ENCODE results near the gene MTHFD1L. TPM values are rescaled to one million over a fixed set of nuclear protein-coding genes. Genes with fewer than 3 reads are reported as not detected.

MTHFD1L gene
- total and polyA plus RNA-seq, 2 donors (not counting 3 experiments of a cell fraction or from before 2014, with no cell fraction given) = 40.2 to 120 TPM

DNA sequence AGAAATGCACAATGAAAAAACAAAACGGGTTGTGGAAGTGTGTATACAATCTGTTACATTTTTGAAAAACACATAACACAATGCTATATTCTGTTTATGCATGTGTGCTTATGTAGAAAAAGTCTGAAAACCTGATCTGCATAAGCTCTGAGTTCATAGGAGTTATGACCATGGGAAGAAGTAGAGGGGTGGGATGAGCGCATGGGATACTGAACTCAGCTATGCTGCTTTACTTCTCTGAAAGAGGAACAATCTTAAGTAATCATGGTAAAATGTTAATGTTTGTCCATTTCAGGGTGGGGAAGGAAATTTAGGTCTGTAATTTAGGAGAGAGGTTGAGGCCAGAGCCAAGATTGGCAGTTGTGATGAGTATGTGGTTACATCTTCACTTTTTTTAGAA lies 126.8 kb downstream of the MTHFD1L start:
- H2AFZ ChIP-seq (ENCODE audit: low read depth, low read length) = no peak overlapping the region
- no peak overlapping the region for H3K4me2 ChIP-seq (ENCODE audit: insufficient read depth, low read length)
- H3K27ac ChIP-seq (ENCODE audit: insufficient read depth, low read depth, low read length) = no peak overlapping the region
- H3K9ac ChIP-seq (replicated peaks; ENCODE audit: extremely low read depth, insufficient read depth, low read length) = no peak overlapping the region
- ChIA-PET CTCF (no interaction called here), POLR2A (no interaction called here)
- no peaks in the 10 kb centered on the region for H3K79me2 ChIP-seq (ENCODE audit: control insufficient read depth, insufficient read depth, low read length)
- FAIRE-seq (no peak), DNase-seq (ENCODE audit: low read depth, low spot score) (no peak)
- intact Hi-C loops (cut with micrococcal nuclease) (no loop called here), dilution Hi-C loops (cut with MboI; ENCODE audit: extremely low pct_ligation_motif_present, low sequenced_read_pairs) (no loop called here)
- no peaks in the 10 kb centered on the region for H3K27me3 ChIP-seq (ENCODE audit: control insufficient read depth in 2 of 2, insufficient read depth in 2 of 2, low read length in 2 of 2)
- no peaks in the 10 kb centered on the region for H3K9me1 ChIP-seq (replicated peaks; ENCODE audit: control insufficient read depth, extremely low read depth, insufficient read depth, low read length)
- no peaks in the 10 kb centered on the region for H3K9me3 ChIP-seq (replicated peaks; ENCODE audit: control insufficient read depth, insufficient read depth, low read length)
- no peak for TF ChIP-seq FOS (IDR thresholded peaks at IDR 0.05; ENCODE audit: borderline replicate concordance, insufficient read depth, low read length)
- TF ChIP-seq, protein P1, sequence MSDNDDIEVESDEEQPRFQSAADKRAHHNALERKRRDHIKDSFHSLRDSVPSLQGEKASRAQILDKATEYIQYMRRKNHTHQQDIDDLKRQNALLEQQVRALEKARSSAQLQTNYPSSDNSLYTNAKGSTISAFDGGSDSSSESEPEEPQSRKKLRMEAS (IDR thresholded peaks at IDR 0.05; ENCODE audit: insufficient read depth, insufficient read length) = no peak
- TF ChIP-seq, protein P2, sequence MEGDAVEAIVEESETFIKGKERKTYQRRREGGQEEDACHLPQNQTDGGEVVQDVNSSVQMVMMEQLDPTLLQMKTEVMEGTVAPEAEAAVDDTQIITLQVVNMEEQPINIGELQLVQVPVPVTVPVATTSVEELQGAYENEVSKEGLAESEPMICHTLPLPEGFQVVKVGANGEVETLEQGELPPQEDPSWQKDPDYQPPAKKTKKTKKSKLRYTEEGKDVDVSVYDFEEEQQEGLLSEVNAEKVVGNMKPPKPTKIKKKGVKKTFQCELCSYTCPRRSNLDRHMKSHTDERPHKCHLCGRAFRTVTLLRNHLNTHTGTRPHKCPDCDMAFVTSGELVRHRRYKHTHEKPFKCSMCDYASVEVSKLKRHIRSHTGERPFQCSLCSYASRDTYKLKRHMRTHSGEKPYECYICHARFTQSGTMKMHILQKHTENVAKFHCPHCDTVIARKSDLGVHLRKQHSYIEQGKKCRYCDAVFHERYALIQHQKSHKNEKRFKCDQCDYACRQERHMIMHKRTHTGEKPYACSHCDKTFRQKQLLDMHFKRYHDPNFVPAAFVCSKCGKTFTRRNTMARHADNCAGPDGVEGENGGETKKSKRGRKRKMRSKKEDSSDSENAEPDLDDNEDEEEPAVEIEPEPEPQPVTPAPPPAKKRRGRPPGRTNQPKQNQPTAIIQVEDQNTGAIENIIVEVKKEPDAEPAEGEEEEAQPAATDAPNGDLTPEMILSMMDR (IDR thresholded peaks at IDR 0.05; ENCODE audit: extremely low read depth in 1 of 2, insufficient read depth in 1 of 2, low read depth in 1 of 2, low read length in 2 of 2) = no peak
- no peak for TF ChIP-seq POLR2AphosphoS5 (IDR thresholded peaks at IDR 0.05; ENCODE audit: insufficient read depth, low read depth, low read length)
- no peak for TF ChIP-seq POLR2A (IDR thresholded peaks at IDR 0.05; ENCODE audit: low read depth, low read length)
- TF ChIP-seq MYC (IDR thresholded peaks at IDR 0.05; ENCODE audit: low read depth, low read length) = no peak
- TF ChIP-seq GATA2 (IDR thresholded peaks at IDR 0.05; ENCODE audit: insufficient read depth, insufficient read length, low read depth, low read length) = no peak
- TF ChIP-seq JUN (IDR thresholded peaks at IDR 0.05; ENCODE audit: borderline replicate concordance, insufficient read depth, insufficient read length, low read depth) = no peak
- no peak for TF ChIP-seq EZH2 (IDR thresholded peaks at IDR 0.05; ENCODE audit: borderline replicate concordance, low read depth, low read length, severe bottlenecking)
- no TSS peak for BruUV-seq (replicated peaks)
- H3K36me3 ChIP-seq (ENCODE audit: control insufficient read depth in 2 of 2, extremely low read depth in 1 of 2, insufficient read depth in 2 of 2, low read length in 2 of 2) = peaks cover 0 to 2% of the 10 kb centered on the region in 2 experiments
- no peaks in the 10 kb centered on the region for H4K20me1 ChIP-seq (replicated peaks; ENCODE audit: control insufficient read depth, extremely low read depth, insufficient read depth, low read length)
- no peak overlapping the region for H3K4me3 ChIP-seq (replicated peaks in 1 of 3; ENCODE audit: insufficient read depth in 1 of 3, low read depth in 1 of 3, low read length in 3 of 3)
- peaks cover 5% of the 10 kb centered on the region for H3K4me1 ChIP-seq (ENCODE audit: control insufficient read depth, extremely low read depth, insufficient read depth, low read length)
